ENCODE measurements around the gene SLC35D3. TPM values are rescaled to one million over a fixed set of nuclear protein-coding genes. Genes with fewer than 3 reads are reported as not detected.

SLC35D3 gene
- polyA plus RNA-seq, 3 donors = not detected

- Mint-ChIP-seq H3K9me3 (no peaks in the 10 kb centered on the region), H3K4me1 (peaks cover 3% of the 10 kb centered on the region), H3K36me3 (no peaks in the 10 kb centered on the region), H3K27me3 (ENCODE audit: low read depth in 3 of 3) (peaks cover 11 to 39% (median 14%) of the 10 kb centered on the region in 3 donors), H3K27ac (no peak overlapping the region), H3K4me3 (no peak overlapping the region)
- H3K4me3 ChIP-seq (replicated peaks in 1 of 3; ENCODE audit: low read depth in 2 of 3, low read length in 3 of 3) = no peak overlapping the region
- no peak overlapping the region for H3K9ac ChIP-seq (ENCODE audit: insufficient read depth, low read length, poor library complexity, severe bottlenecking)
- DNase-seq = no peak
- H3K27me3 ChIP-seq (ENCODE audit: control insufficient read depth in 2 of 2, insufficient read depth in 2 of 2, low read length in 2 of 2) = peaks cover 0 to 5% of the 10 kb centered on the region in 2 donors
- no peak overlapping the region for H3K4me2 ChIP-seq (replicated peaks; ENCODE audit: extremely low read depth, low read length, poor library complexity, severe bottlenecking)
- H3K36me3 ChIP-seq (replicated peaks in 1 of 2; ENCODE audit: control insufficient read depth in 1 of 2, insufficient read depth in 2 of 2, low read length in 2 of 2) = no peaks in the 10 kb centered on the region
- intact Hi-C loops (cut with micrococcal nuclease) = loop anchor here (2.0 to 5.0 kb wide), 2 partner anchors 672 to 673 kb away; no protein-coding TSS in a partner anchor
- H4K20me1 ChIP-seq (ENCODE audit: insufficient read depth, low read length) = no peaks in the 10 kb centered on the region
- WGBS (ENCODE audit: insufficient coverage) = 76% methylated on average over 4 of the region's 7 CpGs
- no peaks in the 10 kb centered on the region for H3K9me3 ChIP-seq (replicated peaks in 1 of 2; ENCODE audit: control insufficient read depth in 1 of 2, insufficient read depth in 1 of 2, low read length in 2 of 2)
- no peak overlapping the region for H3K27ac ChIP-seq (ENCODE audit: low read depth in 1 of 2, low read length in 2 of 2)
- H2AFZ ChIP-seq (ENCODE audit: insufficient read depth, low read depth, low read length, poor library complexity, severe bottlenecking) = no peak overlapping the region
- H3K4me1 ChIP-seq (ENCODE audit: control insufficient read depth in 1 of 2, insufficient read depth in 2 of 2, low read length in 2 of 2) = no peaks in the 10 kb centered on the region
- H3K79me2 ChIP-seq (ENCODE audit: insufficient read depth, low read length) = no peaks in the 10 kb centered on the region
- TF ChIP-seq CTCF (IDR thresholded peaks at IDR 0.05) = no peak
Measured at GRCh38 chr6:136968837-136969236, 46.7 kb downstream of the SLC35D3 start.

GRCh38 chr6:136969433-136969832 lies 47.3 kb downstream of the SLC35D3 start:
- no peaks in the 10 kb centered on the region for H3K9me3 ChIP-seq (replicated peaks in 1 of 2; ENCODE audit: control insufficient read depth in 1 of 2, insufficient read depth in 1 of 2, low read length in 2 of 2)
- H3K4me3 ChIP-seq (replicated peaks in 1 of 3; ENCODE audit: low read depth in 2 of 3, low read length in 3 of 3) = no peak overlapping the region
- Mint-ChIP-seq H3K36me3 (no peaks in the 10 kb centered on the region), H3K4me1 (peaks cover 3% of the 10 kb centered on the region), H3K27me3 (ENCODE audit: low read depth in 3 of 3) (peaks cover 10 to 38% (median 13%) of the 10 kb centered on the region in 3 donors), H3K4me3 (no peak overlapping the region), H3K9me3 (no peaks in the 10 kb centered on the region), H3K27ac (no peak overlapping the region)
- H3K36me3 ChIP-seq (replicated peaks in 1 of 2; ENCODE audit: control insufficient read depth in 1 of 2, insufficient read depth in 2 of 2, low read length in 2 of 2) = no peaks in the 10 kb centered on the region
- H3K27ac ChIP-seq (ENCODE audit: low read depth in 1 of 2, low read length in 2 of 2) = no peak overlapping the region
- H3K4me1 ChIP-seq (ENCODE audit: control insufficient read depth in 1 of 2, insufficient read depth in 2 of 2, low read length in 2 of 2) = no peaks in the 10 kb centered on the region
- no CpG with 5 or more reads among the region's 5 CpGs for WGBS (ENCODE audit: insufficient coverage)
- no peaks in the 10 kb centered on the region for H3K79me2 ChIP-seq (ENCODE audit: insufficient read depth, low read length)
- H3K9ac ChIP-seq (ENCODE audit: insufficient read depth, low read length, poor library complexity, severe bottlenecking) = no peak overlapping the region
- intact Hi-C loops (cut with micrococcal nuclease) = loop anchor here (2.0 to 5.0 kb wide), 2 partner anchors 671 to 673 kb away; no protein-coding TSS in a partner anchor
- no peak overlapping the region for H3K4me2 ChIP-seq (replicated peaks; ENCODE audit: extremely low read depth, low read length, poor library complexity, severe bottlenecking)
- no peaks in the 10 kb centered on the region for H4K20me1 ChIP-seq (ENCODE audit: insufficient read depth, low read length)
- no peak overlapping the region for H2AFZ ChIP-seq (ENCODE audit: insufficient read depth, low read depth, low read length, poor library complexity, severe bottlenecking)
- TF ChIP-seq CTCF (IDR thresholded peaks at IDR 0.05) = no peak
- no peak for DNase-seq
- H3K27me3 ChIP-seq (ENCODE audit: control insufficient read depth in 2 of 2, insufficient read depth in 2 of 2, low read length in 2 of 2) = peaks cover 0 to 5% of the 10 kb centered on the region in 2 donors
